Measurements from ENCODE around the gene ITCH. TPM values are rescaled to one million over a fixed set of nuclear protein-coding genes. Genes with fewer than 3 reads are reported as not detected.
A peak's percentile ranks its signal among the peaks of the same experiment; 100 is the strongest.

The ITCH gene
- total and polyA plus RNA-seq, 9 of the 15 experiments (the other 6 are each of a cell fraction or from before 2014, with no cell fraction given), result 7.5 to 53.0 (median 22.9) TPM

DNA sequence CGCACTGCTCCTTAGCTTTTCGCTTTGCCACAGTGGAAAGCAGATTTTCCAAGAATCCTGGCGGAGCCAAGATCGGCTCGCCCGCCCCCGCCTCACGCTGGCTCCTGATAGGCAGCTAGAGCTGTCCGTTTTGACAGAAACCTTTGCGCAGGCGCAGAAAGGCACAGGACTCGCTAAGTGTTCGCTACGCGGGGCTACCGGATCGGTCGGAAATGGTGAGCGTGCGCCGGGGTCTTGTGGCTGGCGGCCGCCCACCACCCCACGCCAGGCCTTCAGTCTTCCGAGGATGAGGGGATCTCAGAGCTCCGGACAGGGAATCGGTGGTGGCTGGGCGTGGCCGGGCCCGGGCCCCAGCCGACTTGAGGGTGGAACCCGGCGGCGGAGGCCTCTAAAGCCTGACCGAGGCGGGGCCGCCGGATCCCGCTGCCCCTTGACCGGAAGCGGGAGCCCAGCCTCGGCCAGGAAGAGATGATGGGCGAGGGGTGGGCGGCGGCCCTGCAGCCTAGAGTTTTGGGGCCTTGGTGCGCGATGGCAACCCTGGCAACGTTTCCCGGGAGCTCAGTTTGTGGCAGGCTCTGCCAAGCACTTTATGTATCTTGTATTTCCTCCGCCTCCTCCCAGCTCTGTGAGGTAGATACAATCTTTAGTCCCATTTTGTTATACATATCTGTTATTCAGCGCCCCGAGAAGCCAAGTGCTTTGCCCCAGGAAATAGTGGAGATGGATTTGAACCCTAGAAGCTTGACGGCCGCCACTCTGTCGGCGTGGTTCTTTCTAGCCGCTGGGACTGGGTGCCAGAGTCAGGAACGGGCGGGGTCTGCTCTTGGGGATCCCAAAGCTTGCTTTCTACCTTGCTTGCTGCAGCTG is 153.4 kb downstream of the ITCH start, which contains the start of gene DYNLRB1 (continued):
- TF ChIP-seq, protein P1, sequence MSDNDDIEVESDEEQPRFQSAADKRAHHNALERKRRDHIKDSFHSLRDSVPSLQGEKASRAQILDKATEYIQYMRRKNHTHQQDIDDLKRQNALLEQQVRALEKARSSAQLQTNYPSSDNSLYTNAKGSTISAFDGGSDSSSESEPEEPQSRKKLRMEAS (CRISPR knock-in tag; IDR thresholded peaks at IDR 0.05), result peak; percentile 30; the same call in 1 of the 2 replicates
- peak; percentile 52; the same call in 1 of the 2 replicates for TF ChIP-seq ERF (CRISPR knock-in tag; IDR thresholded peaks at IDR 0.05)
- peak; percentile 57 for TF ChIP-seq KDM5B (IDR thresholded peaks at IDR 0.05; ENCODE audit: insufficient replicate concordance, low read depth, low read length)
- TF ChIP-seq, protein P2, sequence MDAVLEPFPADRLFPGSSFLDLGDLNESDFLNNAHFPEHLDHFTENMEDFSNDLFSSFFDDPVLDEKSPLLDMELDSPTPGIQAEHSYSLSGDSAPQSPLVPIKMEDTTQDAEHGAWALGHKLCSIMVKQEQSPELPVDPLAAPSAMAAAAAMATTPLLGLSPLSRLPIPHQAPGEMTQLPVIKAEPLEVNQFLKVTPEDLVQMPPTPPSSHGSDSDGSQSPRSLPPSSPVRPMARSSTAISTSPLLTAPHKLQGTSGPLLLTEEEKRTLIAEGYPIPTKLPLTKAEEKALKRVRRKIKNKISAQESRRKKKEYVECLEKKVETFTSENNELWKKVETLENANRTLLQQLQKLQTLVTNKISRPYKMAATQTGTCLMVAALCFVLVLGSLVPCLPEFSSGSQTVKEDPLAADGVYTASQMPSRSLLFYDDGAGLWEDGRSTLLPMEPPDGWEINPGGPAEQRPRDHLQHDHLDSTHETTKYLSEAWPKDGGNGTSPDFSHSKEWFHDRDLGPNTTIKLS (IDR thresholded peaks at IDR 0.05; ENCODE audit: borderline replicate concordance, low read depth), result peak; percentile 17; the same call in 1 of the 2 replicates
- TF ChIP-seq ZFX (CRISPR knock-in tag; IDR thresholded peaks at IDR 0.05), result peak; percentile 98
- TF ChIP-seq RB1 (IDR thresholded peaks at IDR 0.05; ENCODE audit: low read depth), result peak; percentile 72; the same call in 1 of the 2 replicates
- 0 out of 2 replicates have a peak, but pooled peaks have one; percentile 14 for TF ChIP-seq ZNF511 (CRISPR knock-in tag; IDR thresholded peaks at IDR 0.05)
- TF ChIP-seq TSC22D4 (tag; IDR thresholded peaks at IDR 0.05), result no peak
- TF ChIP-seq ZNF124 (CRISPR knock-in tag; IDR thresholded peaks at IDR 0.05), result no peak
- peak; percentile 80 for TF ChIP-seq POLR2B (IDR thresholded peaks at IDR 0.05; ENCODE audit: low read depth, partially characterized antibody)
- TF ChIP-seq POLR2AphosphoS5 (IDR thresholded peaks at IDR 0.05; ENCODE audit: control insufficient read depth, insufficient read depth, low read depth, low read length), result peak; percentile 67; the same call in 1 of the 2 replicates
- TF ChIP-seq ZFP36 (IDR thresholded peaks at IDR 0.05; ENCODE audit: low read depth, low read length, partially characterized antibody), result no peak
- TF ChIP-seq BCL6 (CRISPR knock-in tag; IDR thresholded peaks at IDR 0.05), result no peak
- 0 out of 2 replicates have a peak, but pooled peaks have one; percentile 21 for TF ChIP-seq ZNF324 (CRISPR knock-in tag; IDR thresholded peaks at IDR 0.05)
- peak; percentile 59; the same call in 1 of the 2 replicates for TF ChIP-seq MTA3 (IDR thresholded peaks at IDR 0.05; ENCODE audit: borderline replicate concordance)
- peak; percentile 70 for TF ChIP-seq RBM25 (IDR thresholded peaks at IDR 0.05; ENCODE audit: low read depth, low read length, severe bottlenecking)
- TF ChIP-seq ZBTB43 (CRISPR knock-in tag; IDR thresholded peaks at IDR 0.05), result 0 out of 2 replicates have a peak, but pooled peaks have one; percentile 2
- TF ChIP-seq POLR2A (conservative IDR thresholded peaks at IDR 0.05), result peak; percentile 91
- 0 out of 2 replicates have a peak, but pooled peaks have one; percentile 8 for TF ChIP-seq NR4A1 (CRISPR knock-in tag; IDR thresholded peaks at IDR 0.05)
- TF ChIP-seq NR4A1 (tag; IDR thresholded peaks at IDR 0.05), result no peak
- peak; percentile 86 for TF ChIP-seq PHF8 (IDR thresholded peaks at IDR 0.05; ENCODE audit: borderline replicate concordance, low read length)
- TF ChIP-seq TOE1 (IDR thresholded peaks at IDR 0.05; ENCODE audit: borderline replicate concordance), result peak; percentile 67; the same call in 1 of the 2 replicates
- TF ChIP-seq TOE1 (CRISPR knock-in tag; IDR thresholded peaks at IDR 0.05; ENCODE audit: borderline replicate concordance, low read depth), result no peak
- peak; percentile 57; the same call in 1 of the 2 replicates for TF ChIP-seq CREM (IDR thresholded peaks at IDR 0.05; ENCODE audit: low read depth)
- 0 out of 4 replicates have a peak, but pooled peaks of 1 of the 2 experiments have one; percentile 33 for TF ChIP-seq KDM4B (IDR thresholded peaks at IDR 0.05; ENCODE audit: borderline replicate concordance in 2 of 2, low read depth in 1 of 2)
